H1 (cell line): ENCODE data around the gene SLC6A2. TPM values are rescaled to one million over a fixed set of nuclear protein-coding genes. Genes with fewer than 3 reads are reported as not detected.

Source experiments
- CBX8 ChIP-seq: fragments of 300-800, 300-1000 bp; sonication (generic); IDR thresholded peaks from 2 replicates; pipeline ENCODE4 v1.7.1; 2016; ENCODE audit warnings: low read depth, low read length, borderline replicate concordance
- KDM1A ChIP-seq: fragments of 200-600, 300-600 bp; sonication (generic); IDR thresholded peaks from 2 replicates; pipeline ENCODE4 v1.7.1; 2016; ENCODE audit warnings: mild to moderate bottlenecking, low read length, borderline replicate concordance
- PHF8 ChIP-seq: fragments of 200-600 bp; sonication (generic); conservative IDR thresholded peaks from 2 replicates; pipeline ENCODE4 v1.7.1; 2012; ENCODE audit warnings: low read depth, mild to moderate bottlenecking, inconsistent platforms, low read length, moderate library complexity
- SIN3A ChIP-seq, 2 experiments: IDR thresholded peaks in 1 of 2; conservative IDR thresholded peaks in 1 of 2; 2 replicates each; pipeline ENCODE4 v1.6.1; 2011 to 2012; ENCODE audit warnings: low read length in 2 of 2, improper control_type of control experiment in 1 of 2, low read depth in 1 of 2, mild to moderate bottlenecking in 1 of 2
- SRF ChIP-seq: IDR thresholded peaks from 2 replicates; pipeline ENCODE4 v1.6.1; 2011; ENCODE audit warnings: mild to moderate bottlenecking, low read depth, low read length, moderate library complexity
- polyA plus RNA-seq, 7 experiments: library from polyadenylated mRNA; depleted of rRNA in 3 of 7; stranded (reverse) in 5 of 7; unstranded in 2 of 7; fragments of >200 nt in 5 of 7; fragments of 200-250 nt in 2 of 7; gene quantifications; 1 replicate in 5 of 7; 2 replicates in 1 of 7; 4 replicates in 1 of 7; pipeline versions ENCODE4 v1.2.1 to v1.2.3, GENCODE V29; 2011 to 2013; ENCODE audit warnings: missing spikeins in 2 of 7, mixed read lengths in 2 of 7
- total RNA-seq: library from RNA; stranded (reverse); fragmentation: NEBNext Ultra II Directional; extraction: Animal tissue kit (Norgen Biotek cat#: 25700); gene quantifications from 2 replicates; pipeline ENCODE4 v1.2.1, GENCODE V29; 2021
- TF ChIP-seq, protein P1 (sequence below): fragments of 300-600 bp; sonication (generic); IDR thresholded peaks from 2 replicates; pipeline ENCODE4 v1.7.1; 2012; ENCODE audit warnings: low read length, moderate library complexity, mild to moderate bottlenecking, inconsistent platforms; ENCODE audit not compliant: insufficient replicate concordance
- TF ChIP-seq, protein P2 (sequence below): IDR thresholded peaks from 2 replicates; pipeline ENCODE4 v1.6.1; 2011; ENCODE audit warnings: low read depth, mild to moderate bottlenecking, low read length; ENCODE audit not compliant: insufficient read depth

SLC6A2 gene
- total and polyA plus RNA-seq, 2 of the 8 experiments (the other 6 are each of a cell fraction or from before 2014, with no cell fraction given) = 0.35 TPM; not detected in 1

DNA sequence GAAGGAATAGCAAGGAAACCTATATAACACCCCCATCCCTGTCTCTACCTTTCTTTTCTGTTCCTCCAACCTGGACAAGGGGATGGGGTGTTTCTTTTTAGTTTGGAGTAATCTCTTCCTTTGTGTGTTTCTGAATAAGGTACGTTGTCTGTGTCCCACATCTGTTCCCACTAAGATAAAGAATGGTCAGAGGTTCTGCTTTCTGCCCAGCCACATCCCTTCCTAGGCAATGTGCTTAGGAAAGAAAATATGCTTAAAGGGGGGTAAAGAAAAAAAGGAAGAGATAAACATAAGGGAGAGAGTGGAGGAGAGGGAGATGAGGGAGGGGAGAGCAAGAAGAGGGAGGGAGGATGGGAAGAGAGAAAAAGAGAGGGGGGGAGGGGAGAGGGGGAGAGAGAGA is 35.1 kb downstream of the SLC6A2 start (continued):
- TF ChIP-seq, protein P1, sequence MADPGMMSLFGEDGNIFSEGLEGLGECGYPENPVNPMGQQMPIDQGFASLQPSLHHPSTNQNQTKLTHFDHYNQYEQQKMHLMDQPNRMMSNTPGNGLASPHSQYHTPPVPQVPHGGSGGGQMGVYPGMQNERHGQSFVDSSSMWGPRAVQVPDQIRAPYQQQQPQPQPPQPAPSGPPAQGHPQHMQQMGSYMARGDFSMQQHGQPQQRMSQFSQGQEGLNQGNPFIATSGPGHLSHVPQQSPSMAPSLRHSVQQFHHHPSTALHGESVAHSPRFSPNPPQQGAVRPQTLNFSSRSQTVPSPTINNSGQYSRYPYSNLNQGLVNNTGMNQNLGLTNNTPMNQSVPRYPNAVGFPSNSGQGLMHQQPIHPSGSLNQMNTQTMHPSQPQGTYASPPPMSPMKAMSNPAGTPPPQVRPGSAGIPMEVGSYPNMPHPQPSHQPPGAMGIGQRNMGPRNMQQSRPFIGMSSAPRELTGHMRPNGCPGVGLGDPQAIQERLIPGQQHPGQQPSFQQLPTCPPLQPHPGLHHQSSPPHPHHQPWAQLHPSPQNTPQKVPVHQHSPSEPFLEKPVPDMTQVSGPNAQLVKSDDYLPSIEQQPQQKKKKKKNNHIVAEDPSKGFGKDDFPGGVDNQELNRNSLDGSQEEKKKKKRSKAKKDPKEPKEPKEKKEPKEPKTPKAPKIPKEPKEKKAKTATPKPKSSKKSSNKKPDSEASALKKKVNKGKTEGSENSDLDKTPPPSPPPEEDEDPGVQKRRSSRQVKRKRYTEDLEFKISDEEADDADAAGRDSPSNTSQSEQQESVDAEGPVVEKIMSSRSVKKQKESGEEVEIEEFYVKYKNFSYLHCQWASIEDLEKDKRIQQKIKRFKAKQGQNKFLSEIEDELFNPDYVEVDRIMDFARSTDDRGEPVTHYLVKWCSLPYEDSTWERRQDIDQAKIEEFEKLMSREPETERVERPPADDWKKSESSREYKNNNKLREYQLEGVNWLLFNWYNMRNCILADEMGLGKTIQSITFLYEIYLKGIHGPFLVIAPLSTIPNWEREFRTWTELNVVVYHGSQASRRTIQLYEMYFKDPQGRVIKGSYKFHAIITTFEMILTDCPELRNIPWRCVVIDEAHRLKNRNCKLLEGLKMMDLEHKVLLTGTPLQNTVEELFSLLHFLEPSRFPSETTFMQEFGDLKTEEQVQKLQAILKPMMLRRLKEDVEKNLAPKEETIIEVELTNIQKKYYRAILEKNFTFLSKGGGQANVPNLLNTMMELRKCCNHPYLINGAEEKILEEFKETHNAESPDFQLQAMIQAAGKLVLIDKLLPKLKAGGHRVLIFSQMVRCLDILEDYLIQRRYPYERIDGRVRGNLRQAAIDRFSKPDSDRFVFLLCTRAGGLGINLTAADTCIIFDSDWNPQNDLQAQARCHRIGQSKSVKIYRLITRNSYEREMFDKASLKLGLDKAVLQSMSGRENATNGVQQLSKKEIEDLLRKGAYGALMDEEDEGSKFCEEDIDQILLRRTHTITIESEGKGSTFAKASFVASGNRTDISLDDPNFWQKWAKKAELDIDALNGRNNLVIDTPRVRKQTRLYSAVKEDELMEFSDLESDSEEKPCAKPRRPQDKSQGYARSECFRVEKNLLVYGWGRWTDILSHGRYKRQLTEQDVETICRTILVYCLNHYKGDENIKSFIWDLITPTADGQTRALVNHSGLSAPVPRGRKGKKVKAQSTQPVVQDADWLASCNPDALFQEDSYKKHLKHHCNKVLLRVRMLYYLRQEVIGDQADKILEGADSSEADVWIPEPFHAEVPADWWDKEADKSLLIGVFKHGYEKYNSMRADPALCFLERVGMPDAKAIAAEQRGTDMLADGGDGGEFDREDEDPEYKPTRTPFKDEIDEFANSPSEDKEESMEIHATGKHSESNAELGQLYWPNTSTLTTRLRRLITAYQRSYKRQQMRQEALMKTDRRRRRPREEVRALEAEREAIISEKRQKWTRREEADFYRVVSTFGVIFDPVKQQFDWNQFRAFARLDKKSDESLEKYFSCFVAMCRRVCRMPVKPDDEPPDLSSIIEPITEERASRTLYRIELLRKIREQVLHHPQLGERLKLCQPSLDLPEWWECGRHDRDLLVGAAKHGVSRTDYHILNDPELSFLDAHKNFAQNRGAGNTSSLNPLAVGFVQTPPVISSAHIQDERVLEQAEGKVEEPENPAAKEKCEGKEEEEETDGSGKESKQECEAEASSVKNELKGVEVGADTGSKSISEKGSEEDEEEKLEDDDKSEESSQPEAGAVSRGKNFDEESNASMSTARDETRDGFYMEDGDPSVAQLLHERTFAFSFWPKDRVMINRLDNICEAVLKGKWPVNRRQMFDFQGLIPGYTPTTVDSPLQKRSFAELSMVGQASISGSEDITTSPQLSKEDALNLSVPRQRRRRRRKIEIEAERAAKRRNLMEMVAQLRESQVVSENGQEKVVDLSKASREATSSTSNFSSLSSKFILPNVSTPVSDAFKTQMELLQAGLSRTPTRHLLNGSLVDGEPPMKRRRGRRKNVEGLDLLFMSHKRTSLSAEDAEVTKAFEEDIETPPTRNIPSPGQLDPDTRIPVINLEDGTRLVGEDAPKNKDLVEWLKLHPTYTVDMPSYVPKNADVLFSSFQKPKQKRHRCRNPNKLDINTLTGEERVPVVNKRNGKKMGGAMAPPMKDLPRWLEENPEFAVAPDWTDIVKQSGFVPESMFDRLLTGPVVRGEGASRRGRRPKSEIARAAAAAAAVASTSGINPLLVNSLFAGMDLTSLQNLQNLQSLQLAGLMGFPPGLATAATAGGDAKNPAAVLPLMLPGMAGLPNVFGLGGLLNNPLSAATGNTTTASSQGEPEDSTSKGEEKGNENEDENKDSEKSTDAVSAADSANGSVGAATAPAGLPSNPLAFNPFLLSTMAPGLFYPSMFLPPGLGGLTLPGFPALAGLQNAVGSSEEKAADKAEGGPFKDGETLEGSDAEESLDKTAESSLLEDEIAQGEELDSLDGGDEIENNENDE = no peak
- TF ChIP-seq CBX8 (no peak), SRF (no peak), PHF8 (no peak), KDM1A (no peak), SIN3A (conservative IDR thresholded peaks at IDR 0.05 in 1 of 2, IDR thresholded peaks at IDR 0.05 in 1 of 2; ENCODE audit: low read depth in 1 of 2, low read length in 2 of 2) (no peak)
- TF ChIP-seq, protein P2, sequence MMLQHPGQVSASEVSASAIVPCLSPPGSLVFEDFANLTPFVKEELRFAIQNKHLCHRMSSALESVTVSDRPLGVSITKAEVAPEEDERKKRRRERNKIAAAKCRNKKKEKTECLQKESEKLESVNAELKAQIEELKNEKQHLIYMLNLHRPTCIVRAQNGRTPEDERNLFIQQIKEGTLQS = no peak
